ENCODE measurements around the gene ZNF273.
"Not testable (repeated sequence)": the region's sequence is repeated elsewhere in the genome, so short reads cannot be mapped to it uniquely, and the experiment has no call there.

ZNF273 gene

GRCh38 chr7:64890761-64891362 is 12.2 kb upstream of the ZNF273 start:
- no peak for DNase-seq

- DNase-seq: not testable (repeated sequence)
These were observed 11.6 kb upstream of the ZNF273 start for GRCh38 chr7:64891363-64892081.

- DNase-seq: no peak
These were observed 11.0 kb upstream of the ZNF273 start for GRCh38 chr7:64892116-64892515.

GRCh38 chr7:64892666-64893309 is 10.3 kb upstream of the ZNF273 start:
- DNase-seq: no peak

GRCh38 chr7:64893401-64893800 is 9.7 kb upstream of the ZNF273 start:
- DNase-seq: no peak

GRCh38 chr7:64902461-64902805 is 640 bp upstream of the ZNF273 start:
- DNase-seq: not testable (repeated sequence)

- DNase-seq: no peak
These were observed 935 bp downstream of the ZNF273 start for GRCh38 chr7:64904008-64904407.

- DNase-seq: no peak
These were observed 2.1 kb downstream of the ZNF273 start for GRCh38 chr7:64905133-64905532.

- DNase-seq: no peak
These were observed 2.5 kb downstream of the ZNF273 start for GRCh38 chr7:64905547-64905946.

GRCh38 chr7:64907641-64908326 is 4.7 kb downstream of the ZNF273 start:
- no peak for DNase-seq

GRCh38 chr7:64908358-64908757 is 5.3 kb downstream of the ZNF273 start:
- DNase-seq: no peak

- DNase-seq: no peak
These were observed 11.5 kb downstream of the ZNF273 start for GRCh38 chr7:64914557-64914956.

- not testable (repeated sequence) for DNase-seq
These were observed 12.2 kb downstream of the ZNF273 start for GRCh38 chr7:64915301-64915700.

GRCh38 chr7:64928252-64929187 is 25.4 kb downstream of the ZNF273 start:
- DNase-seq: not testable (repeated sequence)

- DNase-seq: no peak
These were observed 31.4 kb downstream of the ZNF273 start for GRCh38 chr7:64934478-64934877.

- no peak for DNase-seq
These were observed 35.5 kb downstream of the ZNF273 start for GRCh38 chr7:64938540-64938939.

GRCh38 chr7:64940021-64940420 is 36.9 kb downstream of the ZNF273 start:
- DNase-seq: not testable (repeated sequence)

GRCh38 chr7:64944667-64945502 is 41.8 kb downstream of the ZNF273 start:
- DNase-seq: not testable (repeated sequence)

- DNase-seq: no peak
These were observed 42.6 kb downstream of the ZNF273 start for GRCh38 chr7:64945503-64946175.

GRCh38 chr7:64946772-64947171 is 43.7 kb downstream of the ZNF273 start:
- no peak for DNase-seq
